Skeletal muscle satellite cell (primary cell): ENCODE data around the gene EOLA1.
"Not testable (repeated sequence)": the region's sequence is repeated elsewhere in the genome, so short reads cannot be mapped to it uniquely, and the experiment has no call there.

Source experiments
- H3K27me3 ChIP-seq: 2 replicates; pipeline ENCODE4 v1.7.0; 2013; ENCODE audit warnings: low read length; ENCODE audit not compliant: control insufficient read depth, insufficient read depth
- H3K36me3 ChIP-seq: 2 replicates; pipeline ENCODE4 v1.7.0; 2013; ENCODE audit warnings: mild to moderate bottlenecking, control low read depth, low read length; ENCODE audit not compliant: insufficient read depth
- H3K4me1 ChIP-seq: 2 replicates; pipeline ENCODE4 v1.7.0; 2013; ENCODE audit warnings: low read length; ENCODE audit not compliant: control insufficient read depth, insufficient read depth
- H3K4me2 ChIP-seq: 2 replicates; pipeline ENCODE4 v1.7.0; 2013; ENCODE audit warnings: mild to moderate bottlenecking, low read length
- H3K4me3 ChIP-seq: 2 replicates; pipeline ENCODE4 v1.7.0; 2013; ENCODE audit warnings: low read length
- H3K9ac ChIP-seq: 2 replicates; pipeline ENCODE4 v1.7.0; 2013; ENCODE audit warnings: mild to moderate bottlenecking, low read depth, low read length, moderate library complexity
- H3K9me3 ChIP-seq: replicated peaks from 2 replicates; pipeline ENCODE4 v1.7.0; 2013; ENCODE audit warnings: mild to moderate bottlenecking, control low read depth, low read length

The EOLA1 gene

GRCh38 chrX:149517308-149517707 is 23.5 kb upstream of the EOLA1 start:
- Histone ChIP-seq H3K9ac (no peak overlapping the region), H3K4me2 (no peak overlapping the region), H3K4me3 (no peak overlapping the region), H3K9me3 (no peaks in the 10 kb centered on the region), H3K36me3 (no peaks in the 10 kb centered on the region), H3K4me1 (no peaks in the 10 kb centered on the region), H3K27me3 (no peaks in the 10 kb centered on the region)

DNA sequence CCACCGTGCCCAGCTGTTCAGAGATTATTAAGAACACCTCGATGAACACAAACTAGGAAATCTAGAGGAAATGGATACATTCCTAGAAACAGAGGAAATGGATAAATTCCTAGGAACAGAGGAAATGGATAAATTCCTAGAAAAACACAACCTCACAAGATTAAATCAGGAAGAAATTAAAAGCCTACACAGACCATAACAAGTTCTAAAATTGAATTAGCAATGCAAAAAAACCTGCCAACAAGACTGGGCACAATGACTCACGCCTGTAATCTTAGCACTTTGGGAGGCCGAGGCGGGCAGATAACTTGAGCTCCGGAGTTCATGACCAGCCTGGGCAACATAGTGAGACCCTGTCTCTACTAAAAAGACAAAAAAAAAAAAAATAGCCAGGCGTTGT is 22.6 kb upstream of the EOLA1 start:
- no peaks in the 10 kb centered on the region for H3K9me3 ChIP-seq
- no peak overlapping the region for H3K9ac ChIP-seq
- H3K4me1 ChIP-seq: no peaks in the 10 kb centered on the region
- no peak overlapping the region for H3K4me2 ChIP-seq
- H3K36me3 ChIP-seq: no peaks in the 10 kb centered on the region
- H3K27me3 ChIP-seq: no peaks in the 10 kb centered on the region
- H3K4me3 ChIP-seq: no peak overlapping the region

DNA sequence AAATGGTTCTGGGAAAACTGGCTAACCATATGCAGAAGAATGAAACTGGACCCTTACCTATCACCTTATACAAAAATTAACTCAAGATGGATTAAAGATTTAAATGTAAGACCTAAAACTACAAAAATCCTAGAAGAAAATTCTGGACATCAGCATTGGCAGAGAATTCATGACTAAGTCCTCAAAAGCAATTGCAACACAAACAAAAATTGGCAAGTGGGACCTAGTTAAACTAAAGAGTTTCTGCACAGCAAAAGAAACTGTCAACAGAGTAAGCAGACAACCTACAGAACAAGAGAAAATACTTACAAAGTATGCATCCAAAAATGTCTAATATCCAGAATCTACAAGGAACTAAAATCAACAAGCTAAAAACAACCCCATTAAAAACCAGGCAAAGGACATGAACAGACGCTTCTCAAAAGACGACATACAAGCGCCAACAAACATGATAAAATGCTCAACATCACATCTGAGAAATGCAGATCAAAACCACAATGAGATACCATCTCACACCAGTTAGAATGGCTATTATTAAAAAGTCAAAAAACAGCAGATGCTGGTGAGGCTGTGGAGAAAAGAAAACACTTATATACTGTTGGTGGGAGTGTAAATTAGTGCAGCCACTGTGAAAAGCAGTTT is 20.1 kb upstream of the EOLA1 start:
- not testable (repeated sequence) for H3K9ac ChIP-seq, H3K27me3 ChIP-seq, H3K4me3 ChIP-seq, H3K4me1 ChIP-seq, H3K9me3 ChIP-seq, H3K4me2 ChIP-seq, H3K36me3 ChIP-seq

GRCh38 chrX:149521438-149521837 is 19.4 kb upstream of the EOLA1 start:
- no peaks in the 10 kb centered on the region for H3K4me1 ChIP-seq
- no peak overlapping the region for H3K4me3 ChIP-seq
- H3K27me3 ChIP-seq: no peaks in the 10 kb centered on the region
- no peaks in the 10 kb centered on the region for H3K36me3 ChIP-seq
- H3K9me3 ChIP-seq: no peaks in the 10 kb centered on the region
- no peak overlapping the region for H3K4me2 ChIP-seq
- H3K9ac ChIP-seq: no peak overlapping the region

DNA sequence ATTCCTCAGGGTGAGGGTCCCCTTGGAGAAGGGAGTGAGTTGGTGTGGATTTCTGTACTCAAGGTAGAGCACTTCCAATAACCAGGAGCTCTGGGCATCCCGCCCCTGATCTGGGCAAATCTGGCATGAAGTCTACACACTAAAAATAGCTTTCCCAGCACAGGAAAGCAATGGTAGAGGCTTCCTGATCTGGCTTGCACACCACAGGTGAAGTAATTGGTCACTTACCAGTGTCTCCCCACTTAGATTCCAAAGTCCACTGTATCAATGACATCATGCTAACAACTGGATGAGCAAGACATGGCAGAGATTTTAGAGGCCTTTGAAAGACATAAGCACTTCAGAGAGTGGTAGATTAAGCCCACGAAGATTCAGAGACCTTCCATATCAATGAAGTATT is 17.9 kb upstream of the EOLA1 start:
- Histone ChIP-seq H3K27me3 (no peaks in the 10 kb centered on the region), H3K36me3 (no peaks in the 10 kb centered on the region), H3K4me1 (no peaks in the 10 kb centered on the region), H3K9ac (no peak overlapping the region), H3K4me2 (no peak overlapping the region), H3K9me3 (no peaks in the 10 kb centered on the region), H3K4me3 (no peak overlapping the region)

DNA sequence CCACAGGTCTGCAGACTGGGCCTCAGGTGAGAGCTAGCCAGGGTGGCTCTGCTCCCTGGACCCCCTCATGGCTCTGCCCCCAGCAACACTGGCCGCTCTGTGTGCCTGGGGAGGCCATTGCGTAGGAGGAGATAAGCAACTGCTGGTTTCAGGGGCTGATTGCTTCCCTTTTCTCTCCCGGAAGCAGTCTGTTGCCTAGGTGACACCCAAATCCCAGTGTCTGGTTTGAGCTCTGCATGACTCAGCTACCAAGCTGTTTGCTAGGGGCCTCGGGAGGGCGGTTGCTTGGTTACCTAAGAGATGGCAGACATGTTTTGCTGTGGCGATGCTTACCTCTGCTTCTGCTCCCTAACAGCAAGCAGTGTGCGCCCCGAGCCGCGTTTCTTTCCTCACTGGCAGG is 15.4 kb upstream of the EOLA1 start:
- H3K9ac ChIP-seq, H3K4me2 ChIP-seq, H3K27me3 ChIP-seq, H3K4me3 ChIP-seq, H3K9me3 ChIP-seq, H3K4me1 ChIP-seq, H3K36me3 ChIP-seq: not testable (repeated sequence)

GRCh38 chrX:149525903-149526302 is 14.9 kb upstream of the EOLA1 start:
- not testable (repeated sequence) for H3K4me2 ChIP-seq, H3K27me3 ChIP-seq, H3K9ac ChIP-seq, H3K36me3 ChIP-seq, H3K4me1 ChIP-seq, H3K4me3 ChIP-seq, H3K9me3 ChIP-seq

- H3K4me1 ChIP-seq, H3K4me2 ChIP-seq, H3K9ac ChIP-seq, H3K4me3 ChIP-seq, H3K9me3 ChIP-seq, H3K36me3 ChIP-seq, H3K27me3 ChIP-seq: not testable (repeated sequence)
Observed at GRCh38 chrX:149526318-149527033, 14.3 kb upstream of the EOLA1 start.

- no peak overlapping the region for H3K4me3 ChIP-seq
- H3K27me3 ChIP-seq: no peaks in the 10 kb centered on the region
- H3K36me3 ChIP-seq: no peaks in the 10 kb centered on the region
- no peaks in the 10 kb centered on the region for H3K4me1 ChIP-seq
- no peak overlapping the region for H3K4me2 ChIP-seq
- no peak overlapping the region for H3K9ac ChIP-seq
- no peaks in the 10 kb centered on the region for H3K9me3 ChIP-seq
Observed at GRCh38 chrX:149527705-149528104, 13.1 kb upstream of the EOLA1 start.

- H3K4me1 ChIP-seq: no peaks in the 10 kb centered on the region
- H3K4me2 ChIP-seq: no peak overlapping the region
- no peaks in the 10 kb centered on the region for H3K27me3 ChIP-seq
Observed at GRCh38 chrX:149528381-149528780, 12.4 kb upstream of the EOLA1 start.

DNA sequence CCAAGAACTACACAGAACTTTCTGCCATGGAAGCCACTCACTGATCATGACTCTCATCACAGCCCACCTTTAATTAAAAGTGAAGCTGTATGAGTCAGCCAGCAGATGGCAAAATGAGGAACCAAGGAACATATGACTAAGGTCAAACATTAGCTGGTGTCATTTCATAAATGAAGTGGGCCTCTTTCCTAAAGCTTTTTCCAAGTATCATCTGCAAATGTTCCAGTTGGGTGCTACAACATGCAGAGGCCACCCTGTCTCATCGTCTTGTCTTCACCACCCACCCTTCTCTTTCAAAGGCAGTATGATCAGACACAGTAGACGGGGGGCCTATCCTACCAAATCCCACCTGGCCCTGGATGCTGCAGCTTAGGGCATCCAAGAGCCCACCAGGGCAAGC is 9.2 kb upstream of the EOLA1 start:
- H3K27me3 ChIP-seq: no peaks in the 10 kb centered on the region
- no peaks in the 10 kb centered on the region for H3K36me3 ChIP-seq
- no peak overlapping the region for H3K4me3 ChIP-seq
- no peak overlapping the region for H3K4me2 ChIP-seq
- no peak overlapping the region for H3K9ac ChIP-seq
- no peaks in the 10 kb centered on the region for H3K4me1 ChIP-seq
- H3K9me3 ChIP-seq: no peaks in the 10 kb centered on the region

More at GRCh38 chrX:149528381-149528780, 12.4 kb upstream of the EOLA1 start:
- H3K9ac ChIP-seq: no peak overlapping the region
- H3K9me3 ChIP-seq: no peaks in the 10 kb centered on the region
- H3K36me3 ChIP-seq: no peaks in the 10 kb centered on the region
- no peak overlapping the region for H3K4me3 ChIP-seq

DNA sequence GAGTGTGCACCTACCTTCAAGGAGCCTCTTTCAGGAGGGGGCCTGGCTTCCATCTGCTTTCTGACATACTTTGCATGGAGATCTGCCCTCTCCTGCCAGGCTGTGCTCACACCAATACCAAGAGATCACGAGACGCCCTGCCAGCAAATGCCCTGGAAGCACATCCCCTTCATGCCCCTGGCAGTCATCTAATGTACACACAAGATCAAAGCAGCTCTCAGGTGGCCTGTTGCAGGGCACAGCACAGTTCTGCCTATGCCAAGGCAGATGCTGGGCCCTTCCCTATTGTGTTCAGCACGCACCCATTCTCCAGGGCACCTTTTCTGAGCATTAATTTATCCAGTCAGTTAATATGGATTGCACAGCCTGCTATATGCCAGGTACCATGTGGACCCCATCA is 7.9 kb upstream of the EOLA1 start:
- H3K4me3 ChIP-seq, H3K4me2 ChIP-seq, H3K27me3 ChIP-seq, H3K4me1 ChIP-seq, H3K36me3 ChIP-seq, H3K9ac ChIP-seq, H3K9me3 ChIP-seq: not testable (repeated sequence)
